Caco-2 (cell line): Measurements from ENCODE around the gene FAM107B. TPM values are rescaled to one million over a fixed set of nuclear protein-coding genes. Genes with fewer than 3 reads are reported as not detected.
A peak's percentile ranks its signal among the peaks of the same experiment; 100 is the strongest.

Experiments used
- BruUV-seq: library from RNA; stranded (reverse); fragments of 400-500 nt; replicated peaks from 2 replicates; lab custom pipeline; 2021; lab: Mats Ljungman, UMichigan
- CTCF ChIA-PET: fragments of 300-600 bp; sonication (Branson Sonifier 250); formaldehyde crosslinking; loops from one replicate; lab custom pipeline; 2022; ENCODE audit warnings: antibody characterized with exemption; lab: Charles Lee
- POLR2A ChIA-PET: fragments of 300-600 bp; sonication (Branson Sonifier 250); formaldehyde crosslinking; loops from one replicate; lab custom pipeline; 2022; ENCODE audit warnings: antibody characterized with exemption; lab: Charles Lee
- DNase-seq, 2 experiments: peaks; one replicate each; pipeline versions ENCODE4 v3.0.0 to v3.0.0-alpha.2; 2020 to 2022
- H3K27me3 ChIP-seq: replicated peaks from 2 replicates; pipeline ENCODE4 v1.6.0; 2011; ENCODE audit warnings: low read length; ENCODE audit not compliant: control insufficient read depth, insufficient read depth
- H3K36me3 ChIP-seq: 2 replicates; pipeline ENCODE4 v1.5.1; 2011; ENCODE audit warnings: low read length; ENCODE audit not compliant: control insufficient read depth, insufficient read depth
- H3K4me1 ChIP-seq: fragments of 250-450 bp; sonication (Bioruptor Pico); 2 replicates; pipeline ENCODE4 v1.5.1; 2020; ENCODE audit warnings: mild to moderate bottlenecking
- H3K4me3 ChIP-seq: 2 replicates; pipeline ENCODE4 v1.5.1; 2011; ENCODE audit warnings: low read depth, mild to moderate bottlenecking, control low read depth, low read length
- H3K9me3 ChIP-seq: fragments of 250-450 bp; sonication (Bioruptor Pico); 2 replicates; pipeline ENCODE4 v1.5.1; 2020; ENCODE audit warnings: mild to moderate bottlenecking, moderate library complexity
- H3K27ac Mint-ChIP-seq: one replicate; pipeline ENCODE4 v1.8.0; 2022; ENCODE audit warnings: mixed read lengths; ENCODE audit not compliant: unreplicated experiment
- H3K27me3 Mint-ChIP-seq: one replicate; pipeline ENCODE4 v1.8.0; 2022; ENCODE audit warnings: mixed read lengths; ENCODE audit not compliant: insufficient read depth, unreplicated experiment
- H3K36me3 Mint-ChIP-seq: one replicate; pipeline ENCODE4 v1.8.0; 2022; ENCODE audit warnings: mild to moderate bottlenecking, mixed read lengths; ENCODE audit not compliant: insufficient read depth, unreplicated experiment
- H3K4me1 Mint-ChIP-seq: one replicate; pipeline ENCODE4 v1.8.0; 2022; ENCODE audit warnings: low read depth, mixed read lengths; ENCODE audit not compliant: unreplicated experiment
- H3K4me3 Mint-ChIP-seq: one replicate; pipeline ENCODE4 v1.8.0; 2022; ENCODE audit warnings: mild to moderate bottlenecking, moderate library complexity, mixed read lengths; ENCODE audit not compliant: unreplicated experiment
- H3K9me3 Mint-ChIP-seq: one replicate; pipeline ENCODE4 v1.8.0; 2022; ENCODE audit warnings: mixed read lengths; ENCODE audit not compliant: unreplicated experiment
- CTCF ChIP-seq, 2 experiments: fragments of 200-600 bp in 1 of 2; IDR thresholded peaks; 1 replicate in 1 of 2; 2 replicates in 1 of 2; pipeline versions ENCODE4 v1.5.1 to v1.8.0; 2011 to 2022; ENCODE audit warnings: antibody characterized with exemption in 1 of 2, control low read depth in 1 of 2, inconsistent platforms in 1 of 2, low read depth in 1 of 2, low read length in 1 of 2, mild to moderate bottlenecking in 1 of 2, moderate library complexity in 1 of 2; ENCODE audit not compliant: insufficient read depth in 1 of 2, severe bottlenecking in 1 of 2, unreplicated experiment in 1 of 2
- intact Hi-C: fragments of 100-400 bp; cut with micrococcal nuclease; formaldehyde crosslinking; loops from one replicate; pipeline ENCODE4 v1.10.0; 2022; ENCODE audit not compliant: unreplicated experiment
- total RNA-seq: library from RNA; stranded (reverse); gene quantifications from 2 replicates; pipeline ENCODE4 v1.2.3, GENCODE V29; 2022

The FAM107B gene
- total RNA-seq, 1 experiment from 2014 or later = 206 TPM

- Histone ChIP-seq H3K4me1 (peaks cover 44% of the 10 kb centered on the region), H3K9me3 (no peaks in the 10 kb centered on the region), H3K4me3 (peak overlapping the region; percentile 49), H3K27me3 (no peaks in the 10 kb centered on the region), H3K36me3 (peaks cover 15% of the 10 kb centered on the region)
- DNase-seq = no peak
- no TSS peak for BruUV-seq
- no peaks in the 10 kb centered on the region for H3K27me3 Mint-ChIP-seq
- peak overlapping the region; percentile 89 for H3K27ac Mint-ChIP-seq
- TF ChIP-seq CTCF (IDR thresholded peaks at IDR 0.05; ENCODE audit: insufficient read depth in 1 of 2, low read depth in 1 of 2, low read length in 1 of 2, severe bottlenecking in 1 of 2, unreplicated experiment in 1 of 2) = no peak
- ChIA-PET CTCF (no interaction called here), POLR2A (no interaction called here)
- no peaks in the 10 kb centered on the region for H3K9me3 Mint-ChIP-seq
- intact Hi-C loops = loop anchor here (2.0 to 5.0 kb wide), 7 partner anchors 49 to 234 kb away; partner anchors contain the start of genes CDNF, HSPA14 and MSANTD7
- H3K4me1 Mint-ChIP-seq = peaks cover 38% of the 10 kb centered on the region
- peaks cover 52% of the 10 kb centered on the region for H3K36me3 Mint-ChIP-seq
- H3K4me3 Mint-ChIP-seq = peak overlapping the region; percentile 98
These were observed 171.1 kb downstream of the FAM107B start for GRCh38 chr10:14603534-14604102.

GRCh38 chr10:14602807-14603533 lies 171.7 kb downstream of the FAM107B start:
- Mint-ChIP-seq H3K27ac (peak overlapping the region; percentile 89), H3K4me3 (peak overlapping the region; percentile 98), H3K4me1 (peaks cover 42% of the 10 kb centered on the region), H3K36me3 (peaks cover 58% of the 10 kb centered on the region), H3K9me3 (no peaks in the 10 kb centered on the region), H3K27me3 (no peaks in the 10 kb centered on the region)
- H3K4me1 ChIP-seq = peaks cover 44% of the 10 kb centered on the region
- intact Hi-C loops = loop anchor here (2.0 to 5.0 kb wide), 6 partner anchors 49 to 234 kb away; partner anchors contain the start of genes CDNF, HSPA14 and MSANTD7
- ChIA-PET POLR2A (no interaction called here), CTCF (no interaction called here)
- H3K27me3 ChIP-seq = no peaks in the 10 kb centered on the region
- no peaks in the 10 kb centered on the region for H3K9me3 ChIP-seq
- DNase-seq = no peak
- BruUV-seq = no TSS peak
- H3K4me3 ChIP-seq = peak overlapping the region; percentile 49
- peaks cover 16% of the 10 kb centered on the region for H3K36me3 ChIP-seq
- TF ChIP-seq CTCF (IDR thresholded peaks at IDR 0.05; ENCODE audit: insufficient read depth in 1 of 2, low read depth in 1 of 2, low read length in 1 of 2, severe bottlenecking in 1 of 2, unreplicated experiment in 1 of 2) = no peak

GRCh38 chr10:14601872-14602725 lies 172.6 kb downstream of the FAM107B start:
- BruUV-seq = TSS peak; percentile 42
- CTCF ChIA-PET = interaction anchor here (1.0 kb wide), 1 partner anchor 10 kb away, joined by 3 read pairs; no protein-coding TSS in a partner anchor

More at GRCh38 chr10:14601872-14602725, 172.6 kb downstream of the FAM107B start:
- no peaks in the 10 kb centered on the region for H3K27me3 Mint-ChIP-seq
- peak; percentile 71 to 75 for DNase-seq
- H3K9me3 Mint-ChIP-seq = no peaks in the 10 kb centered on the region
- Histone ChIP-seq H3K27me3 (no peaks in the 10 kb centered on the region), H3K4me3 (peak overlapping the region; percentile 49), H3K9me3 (no peaks in the 10 kb centered on the region), H3K4me1 (peaks cover 49% of the 10 kb centered on the region), H3K36me3 (peaks cover 16% of the 10 kb centered on the region)
- TF ChIP-seq CTCF (IDR thresholded peaks at IDR 0.05; ENCODE audit: insufficient read depth in 1 of 2, low read depth in 1 of 2, low read length in 1 of 2, severe bottlenecking in 1 of 2, unreplicated experiment in 1 of 2) = no peak
- peak overlapping the region; percentile 98 for H3K4me3 Mint-ChIP-seq
- peaks cover 67% of the 10 kb centered on the region for H3K36me3 Mint-ChIP-seq
- peaks cover 48% of the 10 kb centered on the region for H3K4me1 Mint-ChIP-seq
- H3K27ac Mint-ChIP-seq = peak overlapping the region; percentile 34
- intact Hi-C loops = loop anchor here (2.0 to 5.0 kb wide), 6 partner anchors 50 to 235 kb away; partner anchors contain the start of genes CDNF, HSPA14 and MSANTD7
- POLR2A ChIA-PET = interaction anchor here (1.0 kb wide), 1 partner anchor 235 kb away, joined by 3 read pairs; the partner anchor contains the start of gene CDNF
